GM13977 (cell line): ENCODE data around the gene LRRC8B.
"Not testable (repeated sequence)": the region's sequence is repeated elsewhere in the genome, so short reads cannot be mapped to it uniquely, and the experiment has no call there.

Experiments
- DNase-seq: peaks from one replicate; pipeline ENCODE4 v3.0.0; 2012; ENCODE audit warnings: low spot score
- CTCF ChIP-seq: IDR thresholded peaks from 2 replicates; pipeline ENCODE4 v1.5.1; 2012; ENCODE audit warnings: mild to moderate bottlenecking, control low read depth; ENCODE audit not compliant: insufficient read depth; ENCODE audit errors: extremely low read depth, missing control alignments
- in situ Hi-C: fragments of 300-500 bp; cut with MboI; formaldehyde crosslinking; loops from one replicate; pipeline ENCODE4 v1.12.0; 2022; ENCODE audit warnings: low sequenced_read_pairs, low pct_unique_long_range_greater_than_20kb, mixed read lengths, inconsistent platforms; ENCODE audit not compliant: unreplicated experiment

The LRRC8B gene

GRCh38 chr1:89538361-89538760 lies 13.7 kb downstream of the LRRC8B start:
- in situ Hi-C loops = no loop called here
- TF ChIP-seq CTCF = no peak
- no peak for DNase-seq

- TF ChIP-seq CTCF = no peak
- DNase-seq = no peak
- in situ Hi-C loops = no loop called here
Measured at GRCh38 chr1:89539128-89539527, 14.5 kb downstream of the LRRC8B start.

GRCh38 chr1:89540406-89540970 lies 15.9 kb downstream of the LRRC8B start:
- DNase-seq = no peak
- in situ Hi-C loops = no loop called here
- no peak for TF ChIP-seq CTCF

- in situ Hi-C loops = no loop called here
- TF ChIP-seq CTCF = no peak
- no peak for DNase-seq
Measured at GRCh38 chr1:89542345-89542744, 17.7 kb downstream of the LRRC8B start.

- DNase-seq, in situ Hi-C loops: not testable (repeated sequence)
Measured at GRCh38 chr1:89543632-89544031, 19.0 kb downstream of the LRRC8B start.

GRCh38 chr1:89545264-89546038 lies 20.8 kb downstream of the LRRC8B start:
- no peak for DNase-seq
- in situ Hi-C loops = no loop called here
- no peak for TF ChIP-seq CTCF

GRCh38 chr1:89546082-89546889 lies 21.7 kb downstream of the LRRC8B start:
- DNase-seq = no peak
- TF ChIP-seq CTCF = no peak
- in situ Hi-C loops = no loop called here
